Keratinocyte (primary cell): Measurements from ENCODE around the gene SMIM33. TPM values are rescaled to one million over a fixed set of nuclear protein-coding genes. Genes with fewer than 3 reads are reported as not detected.

Experiments
- DNase-seq: peaks from one replicate; pipeline ENCODE4 v3.0.0-alpha.2; 2011; ENCODE audit warnings: low read depth, missing footprints, low spot score
- FAIRE-seq: peaks from 2 replicates; lab custom pipeline; 2011; peaks lifted over from hg19 to GRCh38; lab: Jason Lieb, UNC
- H2AFZ ChIP-seq: 2 replicates; pipeline ENCODE4 v1.6.0; 2012; ENCODE audit warnings: low read length, control low read depth, inconsistent platforms; ENCODE audit not compliant: control insufficient read depth
- H3K27ac ChIP-seq: 2 replicates; pipeline ENCODE4 v1.5.1; 2011; ENCODE audit warnings: low read length; ENCODE audit not compliant: control insufficient read depth, insufficient read depth
- H3K27me3 ChIP-seq: 3 replicates; pipeline ENCODE4 v1.6.0; 2011; ENCODE audit warnings: low read length; ENCODE audit not compliant: control insufficient read depth, insufficient read depth; ENCODE audit errors: extremely low read depth
- H3K36me3 ChIP-seq, 2 experiments: 2 replicates in 1 of 2; 3 replicates in 1 of 2; pipeline ENCODE4 v1.5.1; 2011; ENCODE audit warnings: low read length in 2 of 2, mild to moderate bottlenecking in 1 of 2; ENCODE audit not compliant: control insufficient read depth in 2 of 2, insufficient read depth in 2 of 2; ENCODE audit errors: extremely low read depth in 1 of 2
- H3K4me1 ChIP-seq: 3 replicates; pipeline ENCODE4 v1.5.1; 2011; ENCODE audit warnings: low read length; ENCODE audit not compliant: control insufficient read depth, insufficient read depth; ENCODE audit errors: extremely low read depth
- H3K4me2 ChIP-seq: 3 replicates; pipeline ENCODE4 v1.6.0; 2011; ENCODE audit warnings: low read depth, low read length; ENCODE audit not compliant: control insufficient read depth, insufficient read depth; ENCODE audit errors: extremely low read depth
- H3K4me3 ChIP-seq, 3 experiments: fragments of 200-600 bp in 1 of 3; sonication (generic) in 1 of 3; 2 replicates in 2 of 3; 3 replicates in 1 of 3; pipeline ENCODE4 v1.5.1; 2011 to 2016; ENCODE audit warnings: low read length in 3 of 3, mild to moderate bottlenecking in 3 of 3, control low read depth in 2 of 3, inconsistent platforms in 1 of 3, low read depth in 1 of 3, mixed read lengths in 1 of 3, mixed run types in 1 of 3, moderate library complexity in 1 of 3; ENCODE audit not compliant: control insufficient read depth in 2 of 3, insufficient read depth in 2 of 3; ENCODE audit errors: extremely low read depth in 1 of 3
- H3K79me2 ChIP-seq: 2 replicates; pipeline ENCODE4 v1.6.0; 2012; ENCODE audit warnings: low read length; ENCODE audit not compliant: control insufficient read depth, insufficient read depth
- H3K9ac ChIP-seq: 3 replicates; pipeline ENCODE4 v1.6.0; 2011; ENCODE audit warnings: low read length; ENCODE audit not compliant: control insufficient read depth, insufficient read depth; ENCODE audit errors: extremely low read depth
- H3K9me1 ChIP-seq: 3 replicates; pipeline ENCODE4 v1.6.0; 2011; ENCODE audit warnings: low read length; ENCODE audit not compliant: control insufficient read depth, insufficient read depth; ENCODE audit errors: extremely low read depth
- H3K9me3 ChIP-seq: 2 replicates; pipeline ENCODE4 v1.5.1; 2012; ENCODE audit warnings: low read depth, low read length; ENCODE audit not compliant: control insufficient read depth
- H4K20me1 ChIP-seq: 3 replicates; pipeline ENCODE4 v1.6.0; 2011; ENCODE audit warnings: low read length; ENCODE audit not compliant: control insufficient read depth, insufficient read depth; ENCODE audit errors: extremely low read depth
- EZH2 ChIP-seq: IDR thresholded peaks from one replicate; pipeline ENCODE4 v1.6.1; 2012; ENCODE audit warnings: inconsistent platforms, mild to moderate bottlenecking, low read length, moderate library complexity
- dilution Hi-C: fragments of 300-500 bp; cut with MboI; formaldehyde crosslinking; loops from one replicate; pipeline ENCODE4 v1.7.0; 2020; ENCODE audit warnings: low sequenced_read_pairs; ENCODE audit not compliant: extremely low pct_ligation_motif_present
- polyA plus RNA-seq, 5 experiments: library from polyadenylated mRNA; depleted of rRNA in 3 of 5; stranded (reverse) in 3 of 5; stranded (forward) in 1 of 5; unstranded in 1 of 5; fragments of >200 nt; gene quantifications; 1 replicate in 1 of 5; 2 replicates in 3 of 5; 3 replicates in 1 of 5; pipeline versions ENCODE4 v1.2.1 to v1.2.3, GENCODE V29; 2011 to 2012; ENCODE audit warnings: missing spikeins in 2 of 5, low read depth in 1 of 5, low replicate concordance in 1 of 5
- TF ChIP-seq, protein P1 (sequence below), 3 experiments: IDR thresholded peaks in 1 of 3; conservative IDR thresholded peaks in 1 of 3; optimal IDR thresholded peaks in 1 of 3; 2 replicates in 2 of 3; 3 replicates in 1 of 3; pipeline versions ENCODE3 to v1.5.1; 2011; ENCODE audit warnings: low read length in 3 of 3, mild to moderate bottlenecking in 3 of 3, moderate library complexity in 2 of 3, control low read depth in 1 of 3, inconsistent platforms in 1 of 3; ENCODE audit not compliant: insufficient read depth in 2 of 3; ENCODE audit errors: extremely low read depth in 1 of 3

Gene SMIM33
- polyA plus RNA-seq, 1 donor (not counting 4 experiments of a cell fraction or from before 2014, with no cell fraction given) = not detected

DNA sequence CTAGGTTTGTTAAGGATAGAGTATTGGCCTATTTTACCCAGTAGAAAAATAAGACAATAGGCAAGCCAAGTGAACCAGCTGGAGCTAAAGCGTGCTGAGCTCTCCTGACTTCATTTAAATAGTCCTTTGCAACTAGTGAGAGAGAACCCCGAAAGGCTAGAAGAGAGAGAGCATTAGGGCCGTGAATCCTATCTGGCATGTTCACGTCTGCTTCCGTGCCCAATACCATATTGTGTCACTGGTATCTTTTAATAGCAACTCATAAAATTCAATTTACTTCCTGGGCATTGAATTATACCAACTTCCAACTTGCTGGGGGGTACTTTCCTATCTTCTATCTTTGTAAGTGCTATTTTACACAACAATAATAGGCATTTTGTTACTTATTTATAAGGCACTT is 45.3 kb upstream of the SMIM33 start:
- no peak for DNase-seq
- H3K79me2 ChIP-seq = no peaks in the 10 kb centered on the region
- no peaks in the 10 kb centered on the region for H3K9me1 ChIP-seq
- H2AFZ ChIP-seq = no peak overlapping the region
- no peak overlapping the region for H3K4me2 ChIP-seq
- no peak for TF ChIP-seq EZH2
- dilution Hi-C loops = no loop called here
- H3K9ac ChIP-seq = no peak overlapping the region
- no peak overlapping the region for H3K4me3 ChIP-seq
- no peaks in the 10 kb centered on the region for H3K36me3 ChIP-seq
- FAIRE-seq = no peak
- H3K27me3 ChIP-seq = no peaks in the 10 kb centered on the region
- H3K9me3 ChIP-seq = no peaks in the 10 kb centered on the region
- no peaks in the 10 kb centered on the region for H4K20me1 ChIP-seq
- H3K27ac ChIP-seq = no peak overlapping the region
- H3K4me1 ChIP-seq = peaks cover 6% of the 10 kb centered on the region

DNA sequence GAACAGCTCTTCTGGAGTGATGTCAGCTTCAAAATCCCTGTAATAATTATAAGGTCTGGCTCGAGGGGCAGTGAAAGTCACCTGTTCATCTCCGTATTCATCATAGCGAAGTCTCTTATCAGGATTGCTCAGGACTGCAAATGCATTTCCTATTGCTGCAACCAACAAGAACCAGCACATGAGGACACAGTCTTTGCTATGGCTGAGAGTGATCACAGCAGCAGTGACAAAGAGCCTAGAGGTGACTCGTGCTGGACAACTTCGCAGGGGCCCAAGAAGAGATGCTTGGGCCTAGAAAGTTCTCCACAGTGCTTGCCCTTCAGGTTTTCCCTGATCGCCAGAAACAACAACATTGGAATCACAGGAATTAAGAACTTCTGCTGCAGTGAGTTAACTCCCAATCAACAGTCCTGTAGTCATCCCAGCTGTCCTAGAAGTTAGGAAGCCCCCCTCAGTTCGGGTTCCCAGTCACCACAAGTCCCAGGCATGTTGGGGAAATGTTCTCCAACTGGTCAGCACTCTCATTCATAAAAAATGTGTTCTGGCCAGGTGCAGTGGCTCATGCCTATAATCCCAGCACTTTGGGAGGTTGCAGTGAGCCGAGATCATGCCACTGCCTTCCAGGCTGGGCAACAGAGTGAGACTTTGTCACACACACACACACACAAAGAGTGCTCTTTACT is 44.5 kb upstream of the SMIM33 start:
- H3K9me1 ChIP-seq = no peaks in the 10 kb centered on the region
- DNase-seq (no peak), FAIRE-seq (no peak)
- no peak overlapping the region for H3K27ac ChIP-seq
- H3K36me3 ChIP-seq = no peaks in the 10 kb centered on the region
- H3K4me2 ChIP-seq = no peak overlapping the region
- dilution Hi-C loops = no loop called here
- H4K20me1 ChIP-seq = no peaks in the 10 kb centered on the region
- H3K9ac ChIP-seq = no peak overlapping the region
- no peaks in the 10 kb centered on the region for H3K9me3 ChIP-seq
- peaks cover 8% of the 10 kb centered on the region for H3K4me1 ChIP-seq
- no peaks in the 10 kb centered on the region for H3K79me2 ChIP-seq
- H2AFZ ChIP-seq = no peak overlapping the region
- TF ChIP-seq EZH2 = no peak
- TF ChIP-seq, protein P1, sequence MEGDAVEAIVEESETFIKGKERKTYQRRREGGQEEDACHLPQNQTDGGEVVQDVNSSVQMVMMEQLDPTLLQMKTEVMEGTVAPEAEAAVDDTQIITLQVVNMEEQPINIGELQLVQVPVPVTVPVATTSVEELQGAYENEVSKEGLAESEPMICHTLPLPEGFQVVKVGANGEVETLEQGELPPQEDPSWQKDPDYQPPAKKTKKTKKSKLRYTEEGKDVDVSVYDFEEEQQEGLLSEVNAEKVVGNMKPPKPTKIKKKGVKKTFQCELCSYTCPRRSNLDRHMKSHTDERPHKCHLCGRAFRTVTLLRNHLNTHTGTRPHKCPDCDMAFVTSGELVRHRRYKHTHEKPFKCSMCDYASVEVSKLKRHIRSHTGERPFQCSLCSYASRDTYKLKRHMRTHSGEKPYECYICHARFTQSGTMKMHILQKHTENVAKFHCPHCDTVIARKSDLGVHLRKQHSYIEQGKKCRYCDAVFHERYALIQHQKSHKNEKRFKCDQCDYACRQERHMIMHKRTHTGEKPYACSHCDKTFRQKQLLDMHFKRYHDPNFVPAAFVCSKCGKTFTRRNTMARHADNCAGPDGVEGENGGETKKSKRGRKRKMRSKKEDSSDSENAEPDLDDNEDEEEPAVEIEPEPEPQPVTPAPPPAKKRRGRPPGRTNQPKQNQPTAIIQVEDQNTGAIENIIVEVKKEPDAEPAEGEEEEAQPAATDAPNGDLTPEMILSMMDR (optimal IDR thresholded peaks at IDR 0.05 in 1 of 3, IDR thresholded peaks at IDR 0.05 in 1 of 3, conservative IDR thresholded peaks at IDR 0.05 in 1 of 3; ENCODE audit: extremely low read depth in 1 of 3, insufficient read depth in 2 of 3, low read length in 3 of 3) = no peak
- no peak overlapping the region for H3K4me3 ChIP-seq
- H3K27me3 ChIP-seq = no peaks in the 10 kb centered on the region

DNA sequence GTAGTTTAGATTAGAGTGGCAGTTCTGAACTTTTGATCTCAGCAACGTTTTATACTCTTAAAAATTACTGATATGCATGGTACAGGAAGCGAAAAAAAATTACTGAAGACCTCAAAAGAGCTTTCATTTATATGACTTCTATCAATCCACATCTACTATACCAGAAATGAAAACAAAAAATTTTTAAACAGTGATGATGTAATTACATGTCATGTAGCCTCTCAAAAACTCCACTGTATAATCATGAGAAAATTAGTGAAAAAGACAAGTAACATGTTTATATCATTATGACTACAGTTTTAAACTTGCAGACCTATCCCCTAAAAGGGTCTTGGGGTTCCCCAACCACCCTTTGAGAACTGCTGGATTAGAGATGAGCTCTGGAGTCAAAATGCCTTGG is 40.8 kb upstream of the SMIM33 start:
- dilution Hi-C loops = no loop called here
- H3K36me3 ChIP-seq = no peaks in the 10 kb centered on the region

More for the DNA sequence above, 40.8 kb upstream of the SMIM33 start:
- Histone ChIP-seq H3K79me2 (no peaks in the 10 kb centered on the region), H3K4me2 (no peak overlapping the region), H3K4me3 (no peak overlapping the region), H3K9me3 (no peaks in the 10 kb centered on the region), H3K27me3 (no peaks in the 10 kb centered on the region), H3K9me1 (no peaks in the 10 kb centered on the region), H3K4me1 (peaks cover 8% of the 10 kb centered on the region), H2AFZ (no peak overlapping the region), H4K20me1 (no peaks in the 10 kb centered on the region), H3K9ac (no peak overlapping the region), H3K27ac (no peak overlapping the region)
- no peak for TF ChIP-seq EZH2
- TF ChIP-seq, protein P1 (optimal IDR thresholded peaks at IDR 0.05 in 1 of 3, IDR thresholded peaks at IDR 0.05 in 1 of 3, conservative IDR thresholded peaks at IDR 0.05 in 1 of 3; ENCODE audit: extremely low read depth in 1 of 3, insufficient read depth in 2 of 3, low read length in 3 of 3) = no peak
- FAIRE-seq (no peak), DNase-seq (no peak)
